Esophagus muscularis mucosa (tissue), 4 donors: ENCODE measurements around the gene ZKSCAN8. TPM values are rescaled to one million over a fixed set of nuclear protein-coding genes. Genes with fewer than 3 reads are reported as not detected.

Source experiments
- DNase-seq: peaks from one replicate; pipeline ENCODE4 v3.0.0-alpha.2; 2017; ENCODE audit errors: extremely low spot score
- H3K27ac ChIP-seq, 4 donors: fragments of 200-600 bp; sonication (generic); replicated peaks in 1 of 4; 1 replicate in 3 of 4; 2 replicates in 1 of 4; pipeline ENCODE4 v1.5.1; 2016 to 2019; ENCODE audit warnings: mild to moderate bottlenecking in 1 of 4
- H3K27me3 ChIP-seq, 4 donors: fragments of 200-600 bp; sonication (generic); one replicate each; pipeline versions ENCODE4 v1.5.1 to v1.6.0; 2016 to 2019
- H3K36me3 ChIP-seq, 4 donors: fragments of 200-600 bp; sonication (generic); one replicate each; pipeline ENCODE4 v1.5.1; 2016 to 2019
- H3K4me1 ChIP-seq, 4 donors: fragments of 200-600 bp; sonication (generic); one replicate each; pipeline ENCODE4 v1.5.1; 2016 to 2019
- H3K4me3 ChIP-seq, 4 donors: fragments of 200-600 bp; sonication (generic); 1 replicate in 2 of 4; 2 replicates in 2 of 4; pipeline ENCODE4 v1.5.1; 2016 to 2019; ENCODE audit warnings: mild to moderate bottlenecking in 4 of 4, moderate library complexity in 1 of 4
- H3K9me3 ChIP-seq, 4 donors: fragments of 200-600 bp; sonication (generic); 1 replicate in 3 of 4; 2 replicates in 1 of 4; pipeline ENCODE4 v1.5.1; 2016 to 2019
- EP300 ChIP-seq: sonication (generic); formaldehyde crosslinking; IDR thresholded peaks from one replicate; pipeline ENCODE4 v1.6.1; 2017; ENCODE audit warnings: antibody characterized with exemption
- POLR2A ChIP-seq: fragments of 450-650 bp; IDR thresholded peaks from one replicate; pipeline ENCODE4 v1.6.1; 2017; ENCODE audit warnings: antibody characterized with exemption, moderate library complexity, mild to moderate bottlenecking, low read depth
- POLR2AphosphoS5 ChIP-seq, 2 donors: sonication (generic); formaldehyde crosslinking; IDR thresholded peaks; one replicate each; pipeline ENCODE4 v1.6.1; 2017; ENCODE audit warnings: antibody characterized with exemption in 2 of 2
- WGBS: methylation state at CpG from one replicate; pipeline ENCODE4 v1.1.5; 2018; 5-methylcytosine and 5-hydroxymethylcytosine counted together
- intact Hi-C: fragments of 100-400 bp; cut with DNase I; formaldehyde crosslinking; loops from one replicate; pipeline ENCODE4 v1.15.1; 2023
- total RNA-seq, 4 donors: library from RNA; depleted of rRNA; stranded (reverse); fragments of >200 nt; gene quantifications; one replicate each; pipeline versions ENCODE4 v1.1.0 to v1.2.1, GENCODE V29; 2016
- TF ChIP-seq, protein P1 (sequence below), 3 experiments: fragments of 200-600 bp in 2 of 3; fragments of 450-650 bp in 1 of 3; sonication (generic) in 2 of 3; IDR thresholded peaks; one replicate each; pipeline ENCODE4 v1.5.1; 2017 to 2019; ENCODE audit warnings: antibody characterized with exemption in 3 of 3, mild to moderate bottlenecking in 2 of 3, moderate library complexity in 1 of 3

Gene ZKSCAN8
- total RNA-seq, 4 donors from 2014 or later: 18.7 to 21.7 (median 20.8) TPM

DNA sequence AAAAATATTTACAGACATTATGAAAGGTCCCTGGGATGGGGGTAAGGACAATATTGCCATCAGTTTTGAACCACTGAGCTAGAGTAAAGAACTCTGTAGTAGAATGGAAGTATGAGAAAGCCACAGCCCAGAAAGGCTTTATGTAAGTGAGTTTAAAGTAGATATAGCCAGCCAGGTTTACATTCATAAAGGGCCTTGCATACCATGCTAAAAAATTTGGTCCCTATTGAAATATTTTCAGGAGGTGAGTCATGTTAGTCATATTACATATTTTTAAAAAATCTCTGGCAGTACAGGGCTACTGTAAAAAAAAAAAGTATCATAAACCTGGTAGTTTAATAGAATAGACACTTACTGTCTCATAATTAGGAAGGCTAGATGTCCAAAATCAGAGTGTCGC is 3.5 kb downstream of the ZKSCAN8 start:
- intact Hi-C loops: no loop called here
- DNase-seq: no peak
- H3K27me3 ChIP-seq: no peaks in the 10 kb centered on the region
- H3K36me3 ChIP-seq: peaks cover 22 to 52% (median 36%) of the 10 kb centered on the region in 4 donors
- H3K4me3 ChIP-seq: no peak overlapping the region
- H3K27ac ChIP-seq: no peak overlapping the region
- no peak for TF ChIP-seq EP300
- TF ChIP-seq, protein P1, sequence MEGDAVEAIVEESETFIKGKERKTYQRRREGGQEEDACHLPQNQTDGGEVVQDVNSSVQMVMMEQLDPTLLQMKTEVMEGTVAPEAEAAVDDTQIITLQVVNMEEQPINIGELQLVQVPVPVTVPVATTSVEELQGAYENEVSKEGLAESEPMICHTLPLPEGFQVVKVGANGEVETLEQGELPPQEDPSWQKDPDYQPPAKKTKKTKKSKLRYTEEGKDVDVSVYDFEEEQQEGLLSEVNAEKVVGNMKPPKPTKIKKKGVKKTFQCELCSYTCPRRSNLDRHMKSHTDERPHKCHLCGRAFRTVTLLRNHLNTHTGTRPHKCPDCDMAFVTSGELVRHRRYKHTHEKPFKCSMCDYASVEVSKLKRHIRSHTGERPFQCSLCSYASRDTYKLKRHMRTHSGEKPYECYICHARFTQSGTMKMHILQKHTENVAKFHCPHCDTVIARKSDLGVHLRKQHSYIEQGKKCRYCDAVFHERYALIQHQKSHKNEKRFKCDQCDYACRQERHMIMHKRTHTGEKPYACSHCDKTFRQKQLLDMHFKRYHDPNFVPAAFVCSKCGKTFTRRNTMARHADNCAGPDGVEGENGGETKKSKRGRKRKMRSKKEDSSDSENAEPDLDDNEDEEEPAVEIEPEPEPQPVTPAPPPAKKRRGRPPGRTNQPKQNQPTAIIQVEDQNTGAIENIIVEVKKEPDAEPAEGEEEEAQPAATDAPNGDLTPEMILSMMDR (IDR thresholded peaks at IDR 0.05): no peak
- no peak for TF ChIP-seq POLR2AphosphoS5 (IDR thresholded peaks at IDR 0.05)
- TF ChIP-seq POLR2A: no peak
- H3K9me3 ChIP-seq: no peaks in the 10 kb centered on the region
- peaks cover 26 to 40% (median 37%) of the 10 kb centered on the region in 4 donors for H3K4me1 ChIP-seq
- 100% methylated on average over 1 of the region's 1 CpG for WGBS

DNA sequence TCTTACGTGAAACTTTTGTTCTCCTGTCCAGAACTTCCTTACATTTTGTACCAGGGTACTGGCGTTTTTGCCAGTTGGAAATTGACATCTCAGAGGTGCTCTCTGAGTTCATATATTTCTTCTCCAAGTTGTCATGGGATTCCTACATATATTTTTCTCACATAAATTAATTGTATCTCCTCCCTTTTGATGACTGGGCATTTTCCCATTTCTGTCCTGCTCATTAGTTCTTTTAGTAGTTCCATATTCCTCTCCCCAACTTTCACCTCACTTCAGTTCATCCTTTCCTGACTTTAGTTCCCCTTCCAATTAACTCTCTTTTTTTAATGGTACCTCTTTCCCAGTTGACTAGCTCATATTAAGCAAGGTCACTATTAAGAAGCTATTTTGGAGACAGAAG is 10.8 kb downstream of the ZKSCAN8 start:
- H3K36me3 ChIP-seq: peaks cover 58 to 98% (median 88%) of the 10 kb centered on the region in 4 donors
- DNase-seq: no peak
- H3K4me3 ChIP-seq: no peak overlapping the region
- WGBS: 86% methylated on average over 2 of the region's 2 CpGs
- TF ChIP-seq POLR2A: no peak
- TF ChIP-seq POLR2AphosphoS5 (IDR thresholded peaks at IDR 0.05): no peak
- TF ChIP-seq, protein P1 (IDR thresholded peaks at IDR 0.05): no peak
- TF ChIP-seq EP300: no peak
- no peaks in the 10 kb centered on the region for H3K4me1 ChIP-seq
- no peaks in the 10 kb centered on the region for H3K27me3 ChIP-seq
- intact Hi-C loops: no loop called here
- H3K27ac ChIP-seq: no peak overlapping the region
- no peaks in the 10 kb centered on the region for H3K9me3 ChIP-seq

DNA sequence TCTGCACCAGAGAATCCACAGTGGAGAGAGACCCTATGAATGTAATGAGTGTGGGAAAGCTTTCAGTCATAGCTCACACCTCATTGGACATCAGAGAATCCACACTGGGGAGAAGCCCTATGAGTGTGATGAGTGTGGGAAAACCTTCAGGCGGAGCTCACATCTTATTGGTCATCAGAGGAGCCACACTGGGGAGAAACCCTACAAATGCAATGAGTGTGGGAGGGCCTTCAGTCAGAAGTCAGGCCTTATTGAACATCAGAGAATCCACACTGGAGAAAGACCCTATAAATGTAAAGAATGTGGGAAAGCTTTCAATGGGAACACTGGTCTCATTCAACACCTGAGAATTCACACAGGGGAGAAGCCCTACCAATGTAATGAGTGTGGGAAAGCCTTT is 11.9 kb downstream of the ZKSCAN8 start:
- Histone ChIP-seq H3K27ac (no peak overlapping the region), H3K27me3 (no peaks in the 10 kb centered on the region), H3K4me3 (no peak overlapping the region), H3K9me3 (no peaks in the 10 kb centered on the region), H3K4me1 (no peaks in the 10 kb centered on the region), H3K36me3 (peaks cover 53 to 99% (median 87%) of the 10 kb centered on the region in 4 donors)
- intact Hi-C loops: no loop called here
- WGBS: 83% methylated on average over 1 of the region's 1 CpG
- TF ChIP-seq, protein P1 (IDR thresholded peaks at IDR 0.05): no peak
- TF ChIP-seq EP300: no peak
- no peak for TF ChIP-seq POLR2AphosphoS5 (IDR thresholded peaks at IDR 0.05)
- no peak for TF ChIP-seq POLR2A
- DNase-seq: no peak

DNA sequence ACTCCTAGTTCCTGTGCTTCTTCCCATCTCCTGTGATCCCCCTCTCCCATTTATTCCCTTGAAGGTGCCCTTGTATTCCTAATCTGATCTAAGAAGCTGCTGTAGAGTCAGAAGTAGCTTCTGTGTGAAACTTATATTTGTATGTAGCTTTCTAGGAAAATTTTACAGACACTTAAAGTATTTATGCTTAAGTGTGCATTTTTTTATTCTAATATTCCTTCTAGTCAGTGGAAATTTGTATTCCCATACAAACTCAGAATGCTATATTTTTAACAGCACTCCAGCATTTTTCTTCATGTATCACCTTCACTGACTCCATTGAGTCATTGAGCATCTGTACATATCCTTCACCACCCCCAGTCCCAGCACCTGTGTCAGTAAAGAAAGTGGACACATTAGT is 12.7 kb downstream of the ZKSCAN8 start:
- Histone ChIP-seq H3K4me3 (no peak overlapping the region), H3K27ac (no peak overlapping the region), H3K36me3 (peaks cover 45 to 96% (median 79%) of the 10 kb centered on the region in 4 donors), H3K27me3 (no peaks in the 10 kb centered on the region), H3K9me3 (no peaks in the 10 kb centered on the region), H3K4me1 (no peaks in the 10 kb centered on the region)
- TF ChIP-seq POLR2A (no peak), POLR2AphosphoS5 (IDR thresholded peaks at IDR 0.05) (no peak), EP300 (no peak)
- TF ChIP-seq, protein P1 (IDR thresholded peaks at IDR 0.05): no peak
- no peak for DNase-seq
- intact Hi-C loops: no loop called here

DNA sequence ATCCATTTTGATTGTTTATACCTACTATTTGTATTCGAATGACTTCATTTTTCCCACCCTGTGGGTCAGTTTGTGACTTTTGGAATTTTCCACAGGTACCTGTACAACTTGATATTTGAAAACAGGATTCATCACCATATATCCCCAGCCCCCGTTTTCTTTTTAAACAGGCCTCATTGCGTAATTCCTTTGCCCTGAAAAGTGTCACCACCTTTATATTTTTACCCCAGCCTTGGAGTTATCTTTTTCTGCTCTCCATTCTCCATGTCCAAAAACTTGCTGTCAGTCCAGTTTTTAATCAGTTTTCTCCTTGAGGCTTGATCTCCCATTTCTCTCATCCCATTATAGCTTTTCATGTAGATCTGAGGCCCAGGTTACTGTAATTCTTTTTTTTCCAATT is 16.6 kb downstream of the ZKSCAN8 start:
- Histone ChIP-seq H3K27ac (no peak overlapping the region), H3K27me3 (no peaks in the 10 kb centered on the region), H3K9me3 (no peaks in the 10 kb centered on the region), H3K4me1 (peaks cover 12 to 16% (median 13%) of the 10 kb centered on the region in 4 donors), H3K36me3 (peaks cover 13 to 56% (median 41%) of the 10 kb centered on the region in 4 donors), H3K4me3 (no peak overlapping the region)
- DNase-seq: no peak
- TF ChIP-seq POLR2AphosphoS5 (IDR thresholded peaks at IDR 0.05) (no peak), EP300 (no peak), POLR2A (no peak)
- TF ChIP-seq, protein P1 (IDR thresholded peaks at IDR 0.05): no peak
- intact Hi-C loops: no loop called here
- 94% methylated on average over 3 of the region's 3 CpGs for WGBS
